Osteoblast (primary cell): ENCODE data around the gene NDOR1. TPM values are rescaled to one million over a fixed set of nuclear protein-coding genes. Genes with fewer than 3 reads are reported as not detected.

ENCODE experiments used
- DNase-seq: peaks from one replicate; pipeline ENCODE4 v3.0.0; 2011; ENCODE audit warnings: low spot score, mixed read lengths; ENCODE audit not compliant: insufficient read length; ENCODE audit errors: missing footprints
- H2AFZ ChIP-seq: 2 replicates; pipeline ENCODE4 v1.6.0; 2011; ENCODE audit warnings: mild to moderate bottlenecking, low read length
- H3K27ac ChIP-seq: 2 replicates; pipeline ENCODE4 v1.5.1; 2011; ENCODE audit warnings: mild to moderate bottlenecking, low read depth, low read length, moderate library complexity
- H3K27me3 ChIP-seq: 2 replicates; pipeline ENCODE4 v1.6.0; 2012; ENCODE audit warnings: mild to moderate bottlenecking, control low read depth, inconsistent platforms, low read length, moderate library complexity; ENCODE audit not compliant: insufficient read depth
- H3K36me3 ChIP-seq: 2 replicates; pipeline ENCODE4 v1.5.1; 2011; ENCODE audit warnings: mild to moderate bottlenecking, low read length, control low read depth, moderate library complexity; ENCODE audit not compliant: insufficient read depth
- H3K4me1 ChIP-seq: 2 replicates; pipeline ENCODE4 v1.5.1; 2011; ENCODE audit warnings: mild to moderate bottlenecking, low read length, control low read depth, moderate library complexity; ENCODE audit not compliant: insufficient read depth
- H3K4me2 ChIP-seq: 2 replicates; pipeline ENCODE4 v1.6.0; 2011; ENCODE audit warnings: mild to moderate bottlenecking, low read length; ENCODE audit not compliant: insufficient read depth
- H3K4me3 ChIP-seq: fragments of 200-600 bp; sonication (generic); 3 replicates; pipeline ENCODE4 v1.5.1; 2012; ENCODE audit warnings: mild to moderate bottlenecking, low read length, inconsistent platforms; ENCODE audit not compliant: insufficient read depth
- H3K79me2 ChIP-seq: 2 replicates; pipeline ENCODE4 v1.6.0; 2012; ENCODE audit warnings: mild to moderate bottlenecking, low read length, control low read depth, inconsistent platforms; ENCODE audit not compliant: insufficient read depth
- H3K9me3 ChIP-seq: 2 replicates; pipeline ENCODE4 v1.5.1; 2011; ENCODE audit warnings: low read depth, low read length, control low read depth
- H4K20me1 ChIP-seq: 2 replicates; pipeline ENCODE4 v1.6.0; 2012; ENCODE audit warnings: mild to moderate bottlenecking, low read length, control low read depth; ENCODE audit not compliant: insufficient read depth
- total RNA-seq: library from RNA; depleted of rRNA; stranded (reverse); fragments of >200 nt; gene quantifications from 2 replicates; pipeline ENCODE4 v1.2.3, GENCODE V29; 2012
- TF ChIP-seq, protein P1 (sequence below): IDR thresholded peaks from 2 replicates; pipeline ENCODE4 v1.5.1; 2011; ENCODE audit warnings: mild to moderate bottlenecking, low read depth, low read length, moderate library complexity; ENCODE audit errors: extremely low read depth

Gene NDOR1
- total RNA-seq, 1 donor = 6.2 TPM

DNA sequence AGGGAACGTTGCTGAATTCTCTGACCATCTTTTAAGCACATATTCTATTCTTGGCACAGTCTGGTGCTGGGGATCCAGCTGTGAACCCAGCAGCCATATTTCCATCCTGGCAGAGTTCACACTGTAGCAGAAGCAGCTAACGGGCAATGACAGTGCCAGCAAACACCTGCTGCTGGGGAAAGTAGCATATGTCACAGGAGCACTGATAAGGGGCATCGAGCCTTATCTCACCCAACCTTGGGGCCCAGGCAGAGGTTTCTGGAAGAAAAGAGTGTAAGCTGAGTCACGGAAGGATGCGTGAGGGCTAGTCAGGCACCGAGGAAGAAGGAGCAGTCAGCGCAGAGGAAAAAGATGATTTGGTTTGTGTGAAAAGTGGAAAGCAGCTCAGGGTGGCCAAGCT is 1.1 kb downstream of the NDOR1 start:
- H2AFZ ChIP-seq = no peak overlapping the region
- no peaks in the 10 kb centered on the region for H3K9me3 ChIP-seq
- DNase-seq = no peak
- peak overlapping the region; percentile 91 for H3K4me2 ChIP-seq
- H3K27me3 ChIP-seq = no peaks in the 10 kb centered on the region
- H3K4me3 ChIP-seq = no peak overlapping the region
- H3K4me1 ChIP-seq = peaks cover 24% of the 10 kb centered on the region
- H3K79me2 ChIP-seq = peaks cover 55% of the 10 kb centered on the region
- peaks cover 2% of the 10 kb centered on the region for H3K36me3 ChIP-seq
- H4K20me1 ChIP-seq = peaks cover 14% of the 10 kb centered on the region
- TF ChIP-seq, protein P1, sequence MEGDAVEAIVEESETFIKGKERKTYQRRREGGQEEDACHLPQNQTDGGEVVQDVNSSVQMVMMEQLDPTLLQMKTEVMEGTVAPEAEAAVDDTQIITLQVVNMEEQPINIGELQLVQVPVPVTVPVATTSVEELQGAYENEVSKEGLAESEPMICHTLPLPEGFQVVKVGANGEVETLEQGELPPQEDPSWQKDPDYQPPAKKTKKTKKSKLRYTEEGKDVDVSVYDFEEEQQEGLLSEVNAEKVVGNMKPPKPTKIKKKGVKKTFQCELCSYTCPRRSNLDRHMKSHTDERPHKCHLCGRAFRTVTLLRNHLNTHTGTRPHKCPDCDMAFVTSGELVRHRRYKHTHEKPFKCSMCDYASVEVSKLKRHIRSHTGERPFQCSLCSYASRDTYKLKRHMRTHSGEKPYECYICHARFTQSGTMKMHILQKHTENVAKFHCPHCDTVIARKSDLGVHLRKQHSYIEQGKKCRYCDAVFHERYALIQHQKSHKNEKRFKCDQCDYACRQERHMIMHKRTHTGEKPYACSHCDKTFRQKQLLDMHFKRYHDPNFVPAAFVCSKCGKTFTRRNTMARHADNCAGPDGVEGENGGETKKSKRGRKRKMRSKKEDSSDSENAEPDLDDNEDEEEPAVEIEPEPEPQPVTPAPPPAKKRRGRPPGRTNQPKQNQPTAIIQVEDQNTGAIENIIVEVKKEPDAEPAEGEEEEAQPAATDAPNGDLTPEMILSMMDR = no peak
- H3K27ac ChIP-seq = no peak overlapping the region

DNA sequence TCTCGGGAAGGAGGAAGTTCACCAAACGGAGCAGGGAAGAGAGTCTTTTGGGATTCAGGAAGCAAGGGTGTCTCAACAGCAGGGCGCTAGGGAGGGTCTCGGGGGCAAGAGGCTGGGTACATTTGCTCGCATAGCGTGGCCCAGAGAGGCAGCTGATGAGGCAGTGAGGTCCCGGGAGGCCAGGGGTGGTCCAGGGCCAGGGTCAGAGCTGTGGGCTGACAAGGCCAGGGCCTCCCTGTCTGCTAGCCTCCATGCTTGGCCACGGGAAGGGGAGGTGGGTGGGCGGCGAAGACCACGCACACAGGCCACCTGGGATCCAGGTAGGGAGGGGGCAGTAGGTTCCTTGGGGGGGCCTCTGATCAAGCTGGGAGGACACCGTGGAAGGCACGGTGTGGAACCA is 6.0 kb downstream of the NDOR1 start:
- TF ChIP-seq, protein P1 = no peak
- H3K27ac ChIP-seq = no peak overlapping the region
- no peak overlapping the region for H2AFZ ChIP-seq
- peaks cover 11% of the 10 kb centered on the region for H3K79me2 ChIP-seq
- H4K20me1 ChIP-seq = no peaks in the 10 kb centered on the region
- no peak for DNase-seq
- no peaks in the 10 kb centered on the region for H3K27me3 ChIP-seq
- peaks cover 4% of the 10 kb centered on the region for H3K4me1 ChIP-seq
- peaks cover 2% of the 10 kb centered on the region for H3K36me3 ChIP-seq
- H3K4me2 ChIP-seq = no peak overlapping the region
- H3K4me3 ChIP-seq = no peak overlapping the region
- H3K9me3 ChIP-seq = no peaks in the 10 kb centered on the region

DNA sequence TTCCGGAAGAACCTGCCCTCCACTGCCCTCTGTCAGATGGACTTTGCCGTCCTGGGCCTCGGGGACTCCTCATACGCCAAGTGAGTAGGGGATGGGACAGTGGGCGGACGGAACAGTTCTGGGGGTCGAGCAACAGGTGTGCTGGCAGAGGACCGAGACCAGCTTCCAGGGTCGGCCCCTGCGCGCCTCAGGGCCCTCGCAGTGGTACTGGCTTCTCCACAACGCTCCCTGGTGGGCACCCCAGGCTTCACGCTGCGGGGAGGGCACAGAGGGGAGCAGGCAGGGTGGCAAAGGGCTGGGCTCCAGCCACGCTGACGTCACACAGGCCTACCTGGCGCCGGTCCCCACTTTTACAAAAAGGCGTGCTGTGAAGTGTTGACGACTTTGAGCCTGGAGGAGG is 7.0 kb downstream of the NDOR1 start:
- peaks cover 5% of the 10 kb centered on the region for H3K4me1 ChIP-seq
- no peak overlapping the region for H2AFZ ChIP-seq
- no peaks in the 10 kb centered on the region for H3K9me3 ChIP-seq
- no peak overlapping the region for H3K4me3 ChIP-seq
- peaks cover 1% of the 10 kb centered on the region for H3K79me2 ChIP-seq
- no peaks in the 10 kb centered on the region for H4K20me1 ChIP-seq
- DNase-seq = no peak
- TF ChIP-seq, protein P1 = no peak
- no peaks in the 10 kb centered on the region for H3K27me3 ChIP-seq
- no peak overlapping the region for H3K4me2 ChIP-seq
- peaks cover 2% of the 10 kb centered on the region for H3K36me3 ChIP-seq
- no peak overlapping the region for H3K27ac ChIP-seq

DNA sequence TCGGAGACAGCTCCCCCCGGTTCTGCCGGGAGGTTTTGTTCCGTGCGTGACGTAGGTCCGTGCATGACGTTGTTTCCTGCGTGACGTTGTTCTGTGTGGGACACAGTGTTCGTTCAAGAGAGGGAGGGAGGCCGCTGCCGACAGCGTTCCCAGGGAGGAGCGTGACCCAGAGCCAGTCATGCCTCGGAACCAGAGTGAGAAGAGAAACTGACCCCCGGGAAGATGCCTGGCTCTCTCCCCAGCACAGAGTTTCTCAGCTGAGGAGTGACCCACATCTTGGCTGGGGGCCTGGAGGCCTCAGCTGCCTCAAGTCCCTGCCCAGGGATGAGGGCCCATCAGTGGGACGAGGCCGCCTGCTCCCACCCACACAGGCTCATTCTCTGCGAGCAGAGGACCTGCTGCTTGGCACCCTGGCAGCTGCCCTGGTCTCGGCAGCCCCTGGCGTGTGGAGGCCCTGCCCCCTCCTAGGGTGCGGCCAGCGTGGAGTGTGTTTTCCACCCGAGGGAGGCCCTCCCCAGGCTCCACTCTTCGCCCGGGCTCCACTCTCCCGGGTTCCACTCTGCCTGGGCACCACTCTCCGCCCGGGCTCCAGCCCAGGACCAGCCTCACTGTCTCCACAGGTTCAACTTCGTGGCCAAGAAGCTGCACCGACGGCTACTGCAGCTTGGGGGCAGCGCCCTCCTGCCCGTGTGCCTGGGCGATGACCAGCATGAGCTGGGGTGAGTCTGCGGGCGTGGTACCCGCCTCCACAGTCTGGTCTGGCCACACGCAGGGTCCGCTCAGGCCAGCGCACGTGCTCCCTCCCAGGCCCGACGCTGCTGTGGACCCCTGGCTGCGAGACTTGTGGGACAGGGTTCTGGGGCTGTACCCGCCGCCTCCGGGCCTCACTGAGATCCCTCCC is 7.9 kb downstream of the NDOR1 start:
- no peaks in the 10 kb centered on the region for H3K79me2 ChIP-seq
- no peak for DNase-seq
- TF ChIP-seq, protein P1 = peak; percentile 7

More for the DNA sequence above, 7.9 kb downstream of the NDOR1 start:
- Histone ChIP-seq H3K36me3 (peaks cover 2% of the 10 kb centered on the region), H4K20me1 (no peaks in the 10 kb centered on the region), H3K27me3 (no peaks in the 10 kb centered on the region), H3K9me3 (no peaks in the 10 kb centered on the region), H3K4me2 (no peak overlapping the region), H2AFZ (no peak overlapping the region), H3K4me3 (no peak overlapping the region), H3K27ac (no peak overlapping the region), H3K4me1 (peaks cover 6% of the 10 kb centered on the region)
